ENCODE data around the gene PGM2L1. TPM values are rescaled to one million over a fixed set of nuclear protein-coding genes. Genes with fewer than 3 reads are reported as not detected.
"Not testable (repeated sequence)": the region's sequence is repeated elsewhere in the genome, so short reads cannot be mapped to it uniquely, and the experiment has no call there.

Gene PGM2L1
- total RNA-seq, 4 donors from 2014 or later = 1.0 to 1.8 (median 1.2) TPM

DNA sequence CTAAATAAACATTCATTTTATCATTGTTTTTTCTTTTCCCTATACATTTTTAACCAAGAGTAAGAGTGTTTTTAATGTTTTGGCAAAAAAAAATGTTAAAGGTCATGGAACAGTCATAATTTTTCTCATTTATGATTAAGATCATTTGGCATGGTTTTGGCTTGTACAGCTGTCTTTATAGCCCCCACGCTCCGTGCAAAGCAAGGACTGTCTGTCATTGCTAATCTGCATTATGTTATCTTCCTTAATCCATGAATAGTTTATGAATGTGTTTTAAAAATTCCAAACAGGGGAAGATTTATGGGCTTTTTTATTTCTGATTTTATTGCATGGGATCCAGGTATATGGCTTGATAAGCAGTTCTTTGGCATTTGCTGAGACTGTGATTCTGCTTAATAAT, 28.1 kb downstream of the PGM2L1 start:
- H3K4me3 ChIP-seq (ENCODE audit: low read depth, poor library complexity, severe bottlenecking) = no peak overlapping the region
- TF ChIP-seq, protein P1, sequence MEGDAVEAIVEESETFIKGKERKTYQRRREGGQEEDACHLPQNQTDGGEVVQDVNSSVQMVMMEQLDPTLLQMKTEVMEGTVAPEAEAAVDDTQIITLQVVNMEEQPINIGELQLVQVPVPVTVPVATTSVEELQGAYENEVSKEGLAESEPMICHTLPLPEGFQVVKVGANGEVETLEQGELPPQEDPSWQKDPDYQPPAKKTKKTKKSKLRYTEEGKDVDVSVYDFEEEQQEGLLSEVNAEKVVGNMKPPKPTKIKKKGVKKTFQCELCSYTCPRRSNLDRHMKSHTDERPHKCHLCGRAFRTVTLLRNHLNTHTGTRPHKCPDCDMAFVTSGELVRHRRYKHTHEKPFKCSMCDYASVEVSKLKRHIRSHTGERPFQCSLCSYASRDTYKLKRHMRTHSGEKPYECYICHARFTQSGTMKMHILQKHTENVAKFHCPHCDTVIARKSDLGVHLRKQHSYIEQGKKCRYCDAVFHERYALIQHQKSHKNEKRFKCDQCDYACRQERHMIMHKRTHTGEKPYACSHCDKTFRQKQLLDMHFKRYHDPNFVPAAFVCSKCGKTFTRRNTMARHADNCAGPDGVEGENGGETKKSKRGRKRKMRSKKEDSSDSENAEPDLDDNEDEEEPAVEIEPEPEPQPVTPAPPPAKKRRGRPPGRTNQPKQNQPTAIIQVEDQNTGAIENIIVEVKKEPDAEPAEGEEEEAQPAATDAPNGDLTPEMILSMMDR (IDR thresholded peaks at IDR 0.05) = no peak
- no peak for TF ChIP-seq POLR2A (IDR thresholded peaks at IDR 0.05)
- 85 to 91% methylated on average over 2 of the region's 2 CpGs for whole genome bisulfite sequencing, 2 donors
- intact Hi-C loops (cut with DNase I; ENCODE audit: low total_unique reads) = no loop called here
- DNase-seq (ENCODE audit: low spot score in 2 of 2) = no peak

DNA sequence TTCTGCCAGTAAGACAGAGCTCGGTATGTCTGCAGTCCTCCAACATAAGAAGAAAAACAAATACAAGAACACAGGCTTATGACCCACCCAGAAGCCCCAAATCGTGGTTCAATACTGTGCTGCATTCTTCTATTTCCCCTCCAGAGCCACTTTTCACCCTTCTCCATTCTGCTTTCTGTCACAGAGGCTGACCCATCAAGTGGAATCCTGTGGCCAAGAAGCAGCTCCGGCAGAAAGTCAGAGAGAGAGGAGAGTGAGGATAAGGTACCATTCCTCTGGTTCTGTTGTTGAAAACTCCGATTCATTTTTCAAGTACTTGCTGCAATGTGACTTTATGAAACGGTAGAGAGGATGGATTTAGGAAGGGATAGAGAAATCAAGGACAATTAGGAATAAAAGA, 30.4 kb downstream of the PGM2L1 start:
- 88 to 93% methylated on average over 5 of the region's 5 CpGs for WGBS, 2 donors
- no peak for DNase-seq (ENCODE audit: low spot score in 2 of 2)
- TF ChIP-seq, protein P1 (IDR thresholded peaks at IDR 0.05) = no peak
- TF ChIP-seq POLR2A (IDR thresholded peaks at IDR 0.05) = no peak
- intact Hi-C loops (cut with DNase I; ENCODE audit: low total_unique reads) = no loop called here
- no peak overlapping the region for H3K4me3 ChIP-seq (ENCODE audit: low read depth, poor library complexity, severe bottlenecking)

DNA sequence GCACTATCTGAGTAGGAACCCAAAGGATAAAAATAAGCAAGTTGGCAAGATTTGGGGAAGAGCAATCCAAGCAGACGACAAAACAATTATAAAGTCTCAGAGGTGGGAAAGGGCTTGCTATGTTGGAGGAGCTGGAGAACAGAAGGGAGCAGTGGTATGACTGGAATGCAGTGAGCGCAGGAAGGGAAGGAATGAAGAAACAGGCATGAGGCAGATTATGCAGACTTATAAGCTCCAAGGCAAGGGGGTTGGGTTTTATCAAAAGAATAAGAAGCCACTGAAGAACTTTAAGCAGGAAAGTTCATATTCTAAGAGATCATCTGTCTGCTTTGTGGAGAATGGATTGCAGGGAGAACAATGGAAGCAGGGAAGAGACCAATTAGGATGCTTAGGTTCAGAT, 31.7 kb downstream of the PGM2L1 start:
- TF ChIP-seq, protein P1 (IDR thresholded peaks at IDR 0.05) = no peak
- no peak for TF ChIP-seq POLR2A (IDR thresholded peaks at IDR 0.05)
- intact Hi-C loops (cut with DNase I; ENCODE audit: low total_unique reads) = no loop called here
- WGBS, 2 donors = 86 to 88% methylated on average over 2 of the region's 2 CpGs
- H3K4me3 ChIP-seq (ENCODE audit: low read depth, poor library complexity, severe bottlenecking) = no peak overlapping the region
- DNase-seq (ENCODE audit: low spot score in 2 of 2) = no peak

DNA sequence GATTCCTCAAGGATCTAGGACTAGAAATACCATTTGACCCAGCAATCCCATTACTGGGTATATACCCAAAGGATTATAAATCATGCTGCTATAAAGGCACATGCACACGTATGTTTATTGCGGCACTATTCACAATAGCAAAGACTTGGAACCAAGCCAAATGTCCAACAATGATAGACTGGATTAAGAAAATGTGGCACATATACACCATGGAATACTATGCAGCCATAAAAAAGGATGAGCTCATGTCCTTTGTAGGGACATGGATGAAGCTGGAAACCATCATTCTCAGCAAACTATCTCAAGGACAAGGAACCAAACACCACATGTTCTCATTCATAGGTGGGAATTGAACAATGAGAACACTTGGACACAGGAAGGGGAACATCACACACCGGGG, 32.4 kb downstream of the PGM2L1 start:
- intact Hi-C loops (cut with DNase I; ENCODE audit: low total_unique reads) = not testable (repeated sequence)

DNA sequence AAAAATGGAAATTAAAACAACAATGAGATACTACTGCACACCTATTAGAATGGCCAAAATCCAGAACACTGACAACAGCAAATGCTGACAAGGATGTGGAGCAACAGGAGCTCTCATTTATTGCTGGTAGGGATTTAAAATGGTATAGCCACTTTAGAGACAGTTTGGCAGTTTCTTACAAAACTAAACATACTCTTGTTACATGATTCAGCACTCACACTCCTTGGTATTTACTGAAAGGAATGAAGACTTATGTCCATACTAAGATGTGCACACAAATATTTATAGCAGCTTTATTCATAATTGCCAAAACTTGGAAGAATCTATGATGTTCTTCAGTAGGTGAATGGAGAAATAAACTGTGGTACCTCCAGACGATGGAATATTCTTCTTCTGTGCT, 40.8 kb downstream of the PGM2L1 start:
- H3K4me3 ChIP-seq (ENCODE audit: low read depth, poor library complexity, severe bottlenecking) = no peak overlapping the region
- TF ChIP-seq, protein P1 (IDR thresholded peaks at IDR 0.05) = no peak
- intact Hi-C loops (cut with DNase I; ENCODE audit: low total_unique reads) = no loop called here
- no peak for DNase-seq (ENCODE audit: low spot score in 2 of 2)
- WGBS, 2 donors = 90 to 97% methylated on average over 1 of the region's 1 CpG

More for the DNA sequence above, 32.4 kb downstream of the PGM2L1 start:
- not testable (repeated sequence) for DNase-seq (ENCODE audit: low spot score in 2 of 2); H3K4me3 ChIP-seq (ENCODE audit: low read depth, poor library complexity, severe bottlenecking)
- WGBS, 2 donors = 88 to 97% methylated on average over 3 of the region's 3 CpGs

DNA sequence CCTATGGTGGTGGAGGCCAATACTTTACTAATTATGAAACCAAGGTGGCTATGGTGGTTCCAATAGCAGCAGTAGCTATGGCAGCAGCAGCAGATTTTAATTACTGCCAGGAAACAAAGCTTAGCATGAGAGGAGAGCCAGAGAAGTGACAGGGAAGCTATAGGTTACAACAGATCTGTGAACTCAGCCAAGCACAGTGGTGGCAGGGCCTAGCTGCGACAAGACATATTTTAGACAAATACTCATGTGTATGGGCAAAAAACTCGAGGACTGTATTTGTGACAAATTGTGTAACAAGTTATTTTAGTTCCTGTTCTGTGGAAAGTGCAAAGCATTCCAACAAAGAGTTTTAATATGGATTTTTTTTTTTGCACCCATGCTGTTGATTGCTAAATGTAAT, 42.6 kb downstream of the PGM2L1 start:
- TF ChIP-seq POLR2A (IDR thresholded peaks at IDR 0.05) = no peak
- 85 to 88% methylated on average over 2 of the region's 2 CpGs for WGBS, 2 donors
- intact Hi-C loops (cut with DNase I; ENCODE audit: low total_unique reads) = no loop called here
- DNase-seq (ENCODE audit: low spot score in 2 of 2) = no peak
- H3K4me3 ChIP-seq (ENCODE audit: low read depth, poor library complexity, severe bottlenecking) = no peak overlapping the region

DNA sequence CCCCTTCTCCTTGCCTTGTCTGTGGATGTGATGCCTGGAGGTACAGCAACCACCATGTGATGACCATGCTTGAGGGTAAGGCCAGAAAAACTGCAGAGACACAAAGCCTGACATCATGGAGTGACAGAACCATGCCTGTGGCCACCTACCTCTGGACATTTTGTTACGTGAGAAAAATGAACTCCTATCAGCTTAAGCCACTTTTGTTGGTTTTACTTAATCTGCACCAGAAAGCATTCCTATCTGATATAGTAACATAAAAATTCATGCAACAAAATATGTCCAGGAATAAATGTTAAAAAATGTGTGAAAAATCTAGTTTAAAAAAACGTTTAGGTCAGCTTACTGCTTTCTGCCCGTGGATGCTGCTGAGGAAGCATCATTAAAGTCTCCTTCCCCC, 44.2 kb downstream of the PGM2L1 start:
- TF ChIP-seq, protein P1 (IDR thresholded peaks at IDR 0.05) = no peak
- no peak for TF ChIP-seq POLR2A (IDR thresholded peaks at IDR 0.05)
- 51 to 82% methylated on average over 3 of the region's 3 CpGs for WGBS, 2 donors

More for the DNA sequence above, 44.2 kb downstream of the PGM2L1 start:
- intact Hi-C loops (cut with DNase I; ENCODE audit: low total_unique reads) = no loop called here
- H3K4me3 ChIP-seq (ENCODE audit: low read depth, poor library complexity, severe bottlenecking) = no peak overlapping the region
- DNase-seq (ENCODE audit: low spot score in 2 of 2) = no peak

Data from lower leg skin (tissue), 4 donors.